Right atrium auricular region (tissue), 2 donors: Measurements from ENCODE around the gene AMFR. TPM values are rescaled to one million over a fixed set of nuclear protein-coding genes. Genes with fewer than 3 reads are reported as not detected.

ENCODE experiments used
- DNase-seq: peaks from one replicate; pipeline ENCODE4 v3.0.0-alpha.2; 2019; ENCODE audit warnings: low spot score
- H3K27ac ChIP-seq, 2 donors: fragments of 200-600 bp; sonication (generic); 1 replicate in 1 of 2; 2 replicates in 1 of 2; pipeline ENCODE4 v1.5.1; 2016 to 2019
- H3K27me3 ChIP-seq, 2 donors: fragments of 200-600 bp; sonication (generic); one replicate each; pipeline versions ENCODE4 v1.5.1 to v1.6.0; 2017 to 2019
- H3K36me3 ChIP-seq: fragments of 200-600 bp; sonication (generic); one replicate; pipeline ENCODE4 v1.5.1; 2016
- H3K4me1 ChIP-seq, 2 donors: fragments of 200-600 bp; sonication (generic); one replicate each; pipeline versions ENCODE4 v1.5.1 to v1.6.0; 2017 to 2019
- H3K4me3 ChIP-seq, 2 donors: fragments of 200-600 bp; sonication (generic); 1 replicate in 1 of 2; 2 replicates in 1 of 2; pipeline ENCODE4 v1.5.1; 2017 to 2019; ENCODE audit warnings: mild to moderate bottlenecking in 1 of 2, moderate library complexity in 1 of 2
- H3K9me3 ChIP-seq, 2 donors: fragments of 200-600 bp; sonication (generic); one replicate each; pipeline ENCODE4 v1.5.1; 2019
- CTCF ChIP-seq, 2 donors: fragments of 200-600 bp; sonication (generic); IDR thresholded peaks; one replicate each; pipeline ENCODE4 v1.5.1; 2019; ENCODE audit warnings: antibody characterized with exemption in 2 of 2
- total RNA-seq, 2 donors: library from RNA; depleted of rRNA; stranded (reverse); fragments of >200 nt; gene quantifications; one replicate each; pipeline ENCODE4 v1.1.0, GENCODE V29; 2016

AMFR gene
- total RNA-seq, 2 donors from 2014 or later = 110 to 153 TPM

- DNase-seq = no peak
- no peaks in the 10 kb centered on the region for H3K9me3 ChIP-seq
- H3K4me3 ChIP-seq = no peak overlapping the region
- H3K27ac ChIP-seq = no peak overlapping the region
- H3K36me3 ChIP-seq = peaks cover 37% of the 10 kb centered on the region
- peaks cover 0 to 11% of the 10 kb centered on the region in 2 donors for H3K4me1 ChIP-seq
- H3K27me3 ChIP-seq = no peaks in the 10 kb centered on the region
- TF ChIP-seq CTCF (IDR thresholded peaks at IDR 0.05) = no peak
Measured at GRCh38 chr16:56341656-56342399, 83.5 kb downstream of the AMFR start.

DNA sequence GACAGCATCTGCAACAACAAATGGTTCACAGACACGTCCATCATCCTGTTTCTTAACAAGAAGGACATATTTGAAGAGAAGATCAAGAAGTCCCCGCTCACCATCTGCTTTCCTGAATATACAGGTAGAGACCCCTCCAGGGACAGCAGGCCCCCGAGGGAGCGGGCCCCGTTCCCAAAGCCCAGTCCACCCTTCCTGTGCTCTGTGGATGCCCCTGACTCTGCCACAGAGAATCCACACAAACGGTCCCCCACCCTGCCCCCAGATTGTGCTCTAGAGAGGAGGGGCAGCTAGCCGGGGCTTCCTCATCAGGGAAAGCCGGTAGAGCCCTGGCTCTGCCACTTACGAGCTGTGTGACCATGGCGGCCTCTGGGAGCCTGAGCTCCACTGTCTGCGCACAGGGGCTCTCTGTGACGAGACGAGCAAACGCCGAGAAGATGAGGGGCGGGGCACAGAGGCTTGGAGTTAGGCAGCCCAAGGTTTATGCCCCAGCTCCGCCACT, 84.4 kb downstream of the AMFR start:
- DNase-seq = no peak
- no peaks in the 10 kb centered on the region for H3K9me3 ChIP-seq
- H3K4me3 ChIP-seq = no peak overlapping the region
- no peak for TF ChIP-seq CTCF (IDR thresholded peaks at IDR 0.05)
- H3K27ac ChIP-seq = no peak overlapping the region
- peaks cover 41% of the 10 kb centered on the region for H3K36me3 ChIP-seq
- H3K4me1 ChIP-seq = peaks cover 0 to 17% of the 10 kb centered on the region in 2 donors
- H3K27me3 ChIP-seq = no peaks in the 10 kb centered on the region

- no peak overlapping the region for H3K27ac ChIP-seq
- no peak overlapping the region for H3K4me3 ChIP-seq
- H3K27me3 ChIP-seq = no peaks in the 10 kb centered on the region
- H3K9me3 ChIP-seq = no peaks in the 10 kb centered on the region
- H3K4me1 ChIP-seq = peaks cover 0 to 22% of the 10 kb centered on the region in 2 donors
- DNase-seq = no peak
- no peak for TF ChIP-seq CTCF (IDR thresholded peaks at IDR 0.05)
- H3K36me3 ChIP-seq = peaks cover 41% of the 10 kb centered on the region
Measured at GRCh38 chr16:56340416-56340815, 84.9 kb downstream of the AMFR start.

DNA sequence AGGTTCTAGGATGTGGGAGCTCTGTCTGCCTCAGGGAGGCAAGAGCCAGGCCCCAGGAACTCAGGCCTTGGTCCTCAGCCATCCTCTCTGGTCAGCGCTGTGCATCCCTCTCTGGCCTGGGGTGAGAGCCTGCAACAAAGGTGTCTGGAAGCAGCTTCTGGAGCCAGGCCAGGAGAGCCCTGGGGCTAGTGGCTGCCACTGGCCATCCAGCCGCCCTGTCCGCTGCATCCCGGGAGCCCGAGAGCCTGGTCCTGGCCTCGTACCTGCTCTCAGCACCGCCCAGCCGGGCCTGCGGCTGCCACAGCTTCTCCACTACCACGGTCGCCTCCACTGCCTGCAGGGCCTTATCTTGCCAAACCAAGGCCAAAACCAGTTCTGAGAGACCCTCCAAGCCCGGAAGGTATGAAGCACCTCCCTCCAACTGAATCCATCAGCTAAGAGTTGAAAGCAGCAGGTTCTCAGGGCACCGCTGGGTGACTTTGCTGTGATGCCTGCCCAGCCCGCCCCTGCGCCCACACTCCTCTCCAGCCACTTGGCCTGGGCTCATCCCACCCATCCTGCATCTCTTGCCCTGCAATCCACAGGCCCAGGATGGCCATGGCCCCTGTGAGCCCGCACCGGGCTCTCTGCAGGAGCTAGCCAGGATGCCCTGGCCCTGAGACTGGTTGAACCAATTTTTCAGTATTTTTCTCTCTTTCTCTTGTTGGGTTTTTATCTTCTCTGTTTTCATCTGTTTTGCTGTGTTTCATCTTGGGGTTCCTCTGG, 85.7 kb downstream of the AMFR start:
- no peaks in the 10 kb centered on the region for H3K9me3 ChIP-seq
- no peak for TF ChIP-seq CTCF (IDR thresholded peaks at IDR 0.05)
- DNase-seq = no peak
- H3K27me3 ChIP-seq = no peaks in the 10 kb centered on the region
- no peak overlapping the region for H3K27ac ChIP-seq
- peaks cover 0 to 24% of the 10 kb centered on the region in 2 donors for H3K4me1 ChIP-seq
- no peak overlapping the region for H3K4me3 ChIP-seq
- H3K36me3 ChIP-seq = peaks cover 41% of the 10 kb centered on the region

DNA sequence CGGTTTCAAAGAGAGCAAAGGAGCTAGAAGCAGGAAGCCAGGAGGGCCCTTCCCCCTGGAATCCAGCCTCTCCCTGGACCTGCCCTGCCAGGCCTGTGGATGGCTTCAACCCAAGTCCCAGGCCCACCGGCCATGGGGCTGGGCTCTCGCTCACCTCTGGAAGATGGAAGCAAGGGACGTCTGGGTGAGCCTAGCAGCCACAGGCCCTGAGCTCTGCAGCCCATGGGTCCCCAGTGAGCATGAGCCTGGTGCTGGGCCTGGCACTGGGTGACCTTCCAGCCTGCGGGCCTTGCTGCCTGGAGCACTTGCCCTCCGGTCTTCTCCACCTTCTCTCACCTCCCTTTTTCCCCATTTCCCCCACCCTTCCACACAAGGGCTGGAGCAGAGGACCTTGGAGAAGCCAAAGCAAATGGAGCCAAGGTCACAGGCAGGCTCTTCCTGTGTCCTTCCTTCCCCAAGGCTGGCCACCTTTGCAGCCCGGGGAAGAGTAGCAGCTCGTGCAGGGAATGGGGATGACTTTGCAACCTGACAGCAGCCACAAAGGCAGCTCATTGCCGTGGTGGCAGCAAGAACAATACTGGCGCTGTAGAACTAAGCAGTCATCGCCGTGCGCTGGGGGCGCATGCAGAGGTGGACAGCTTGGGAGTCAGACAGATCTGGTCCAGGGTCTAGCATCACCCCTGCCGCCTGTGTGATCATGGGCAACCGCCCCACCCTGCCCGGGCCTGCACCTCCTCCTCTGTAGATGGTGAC, 86.6 kb downstream of the AMFR start:
- H3K36me3 ChIP-seq = peaks cover 35% of the 10 kb centered on the region

More for the DNA sequence above, 86.6 kb downstream of the AMFR start:
- no peaks in the 10 kb centered on the region for H3K27me3 ChIP-seq
- H3K9me3 ChIP-seq = no peaks in the 10 kb centered on the region
- peaks cover 0 to 24% of the 10 kb centered on the region in 2 donors for H3K4me1 ChIP-seq
- no peak overlapping the region for H3K4me3 ChIP-seq
- H3K27ac ChIP-seq = no peak overlapping the region
- no peak for DNase-seq
- TF ChIP-seq CTCF (IDR thresholded peaks at IDR 0.05) = no peak
